GM19099 (cell line): ENCODE data around the gene ABCC3.

Experiments
- POLR2A ChIP-seq: IDR thresholded peaks from 3 replicates; pipeline ENCODE4 v1.6.1; 2011; ENCODE audit warnings: low read depth; ENCODE audit not compliant: insufficient read length; ENCODE audit errors: extremely low read depth

The ABCC3 gene

DNA sequence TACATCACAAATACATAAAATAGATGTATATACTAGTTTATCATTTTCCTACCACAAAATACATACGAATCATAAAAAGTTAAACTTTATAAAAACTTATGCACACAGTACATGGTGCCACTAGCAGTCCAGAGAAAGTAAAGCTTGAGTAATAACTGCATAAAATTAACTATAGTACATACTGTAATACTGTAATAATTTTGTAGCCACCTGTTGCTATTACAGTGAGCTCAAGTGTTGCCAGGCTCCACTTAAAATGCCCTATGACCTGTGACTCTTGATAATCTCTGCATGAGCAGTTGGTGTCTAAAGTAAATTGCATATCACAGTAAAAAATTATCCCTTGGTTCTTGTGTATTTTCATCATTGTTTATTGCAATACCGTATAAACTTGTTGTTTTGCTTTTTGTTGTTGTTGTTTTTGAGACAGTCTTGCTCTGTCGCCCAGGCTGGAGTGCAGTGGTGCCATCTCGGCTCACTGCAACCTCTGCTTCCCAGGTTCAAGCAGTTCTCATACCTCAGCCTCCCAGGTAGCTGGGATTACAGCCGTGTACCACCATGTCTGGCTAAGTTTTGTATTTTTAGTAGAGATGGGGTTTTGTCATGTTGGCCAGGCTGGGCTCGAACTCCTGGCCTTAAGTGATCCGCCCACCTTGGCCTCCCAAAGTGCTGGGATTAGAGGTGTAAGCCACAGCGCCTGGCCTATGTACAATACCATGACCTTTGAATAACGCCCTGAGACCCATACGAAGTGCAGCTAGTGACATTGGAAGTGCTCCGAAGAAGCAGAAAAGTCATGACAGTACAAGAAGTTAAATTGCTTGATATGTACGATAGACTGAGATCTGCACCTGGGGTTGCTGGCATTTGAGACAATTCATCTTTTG, 91.3 kb downstream of the ABCC3 start:
- TF ChIP-seq POLR2A, result no peak

GRCh38 chr17:50728112-50728429, 93.4 kb downstream of the ABCC3 start:
- no peak for TF ChIP-seq POLR2A

DNA sequence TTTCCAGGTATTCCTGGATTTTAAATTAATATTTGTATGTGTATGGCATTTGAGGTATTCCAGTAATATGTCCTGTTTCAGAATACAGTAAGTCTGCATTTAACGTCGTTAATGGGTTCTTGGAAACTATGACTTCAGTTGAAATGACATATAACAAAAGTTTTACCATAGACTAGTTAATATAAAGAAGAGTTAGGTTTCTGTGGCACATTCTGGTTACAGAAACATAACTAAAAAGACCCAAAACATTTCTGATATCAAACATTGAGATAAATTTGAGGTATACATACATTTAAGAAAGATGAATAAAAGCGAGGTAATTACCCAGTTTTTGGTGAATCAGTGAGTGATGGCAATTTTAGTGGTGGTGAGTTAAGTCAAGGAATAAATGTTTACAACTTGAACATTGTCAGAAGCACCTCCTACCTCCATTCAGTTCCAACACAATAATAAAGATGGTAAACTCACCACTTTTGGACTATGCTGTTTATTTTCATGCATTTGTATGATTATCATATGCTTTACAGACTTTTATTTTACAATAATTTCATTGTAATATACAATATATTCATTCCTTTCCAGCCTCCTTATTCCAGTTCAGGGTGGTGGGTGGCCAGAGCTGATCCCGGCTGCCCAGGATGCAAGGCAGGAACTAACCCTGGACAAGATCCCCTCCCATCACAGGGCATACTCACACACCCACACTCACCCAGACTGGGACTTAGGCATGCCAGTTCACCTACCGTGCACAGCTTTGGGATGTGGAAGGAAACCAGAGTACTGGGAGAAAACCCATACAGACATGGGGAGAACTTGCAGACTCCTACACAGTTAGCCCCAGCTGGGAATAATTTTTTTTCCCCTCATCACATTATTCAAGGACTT, 94.4 kb downstream of the ABCC3 start:
- TF ChIP-seq POLR2A, result no peak

DNA sequence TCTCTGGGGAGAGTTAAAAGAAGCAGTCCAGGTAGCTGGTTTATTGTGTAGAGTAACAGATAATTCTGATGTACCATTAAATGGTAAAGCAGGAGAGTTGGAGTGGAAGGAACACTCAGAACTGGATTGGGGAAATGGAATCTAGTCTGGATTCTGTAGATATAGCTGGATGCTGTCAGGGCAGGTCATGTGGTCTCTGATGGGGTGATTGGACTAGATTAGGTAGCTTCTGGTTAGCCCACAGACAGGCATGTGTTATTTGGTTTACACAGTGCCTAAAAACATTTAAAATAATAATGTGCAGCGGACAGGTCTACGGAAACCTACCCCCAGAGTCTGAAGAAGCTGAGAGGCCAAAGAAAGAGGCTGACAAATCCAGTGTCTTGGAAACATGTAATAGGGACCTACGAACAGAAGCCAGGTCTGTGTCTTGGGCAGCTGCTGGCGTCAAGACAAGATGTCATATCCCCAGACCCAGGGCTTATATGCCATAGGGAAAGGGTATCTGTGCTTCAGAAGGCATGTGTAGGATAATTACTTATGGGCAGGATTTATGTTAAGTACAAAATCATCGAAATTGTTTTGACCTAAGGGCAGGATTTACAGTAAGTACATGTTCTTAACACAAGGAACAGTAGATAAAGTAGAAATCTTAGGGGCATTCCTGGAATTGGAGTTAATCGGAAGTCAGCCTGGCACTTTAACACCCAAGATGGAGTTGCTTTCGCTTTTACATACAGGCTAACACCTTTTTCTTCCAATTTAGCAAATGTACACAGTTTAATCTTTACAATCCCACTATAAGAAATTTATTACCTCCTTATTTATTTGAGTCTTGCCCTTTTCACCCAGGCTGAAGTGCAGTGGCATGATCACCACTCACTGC, 97.1 kb downstream of the ABCC3 start:
- TF ChIP-seq POLR2A, result no peak

GRCh38 chr17:50735287-50735686, 100.6 kb downstream of the ABCC3 start:
- TF ChIP-seq POLR2A, result no peak

DNA sequence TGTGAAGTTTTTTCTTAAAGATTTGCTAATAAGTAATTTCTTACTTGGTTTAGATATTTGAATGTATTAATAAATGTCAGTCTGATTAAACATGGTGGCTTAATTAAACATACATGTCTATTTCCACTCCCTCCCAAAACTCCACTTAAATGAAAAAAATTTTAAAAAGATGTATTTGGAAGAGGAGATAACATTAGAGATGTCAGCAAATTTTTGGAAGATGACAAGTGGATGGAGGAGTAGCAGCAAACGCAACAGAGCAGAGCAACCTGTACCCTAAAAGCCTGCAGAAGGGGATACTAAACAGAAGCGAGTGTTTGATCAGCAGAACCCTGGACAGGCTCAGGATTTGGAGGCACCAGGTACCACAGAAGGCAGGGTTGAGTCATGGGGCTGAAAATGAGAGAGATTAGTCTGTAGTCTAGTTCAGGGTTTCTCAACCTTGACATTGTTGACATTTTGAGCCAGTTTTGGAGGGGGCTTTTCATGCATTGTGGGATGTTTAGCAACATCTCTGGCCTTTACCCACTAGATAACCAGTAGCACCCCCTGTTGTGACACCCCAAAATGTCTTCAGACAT, 102.5 kb downstream of the ABCC3 start:
- no peak for TF ChIP-seq POLR2A

- TF ChIP-seq POLR2A, result no peak
Measured at GRCh38 chr17:50739098-50739497, 104.4 kb downstream of the ABCC3 start.
